Measurements from ENCODE around the gene NPBWR2.

DNA sequence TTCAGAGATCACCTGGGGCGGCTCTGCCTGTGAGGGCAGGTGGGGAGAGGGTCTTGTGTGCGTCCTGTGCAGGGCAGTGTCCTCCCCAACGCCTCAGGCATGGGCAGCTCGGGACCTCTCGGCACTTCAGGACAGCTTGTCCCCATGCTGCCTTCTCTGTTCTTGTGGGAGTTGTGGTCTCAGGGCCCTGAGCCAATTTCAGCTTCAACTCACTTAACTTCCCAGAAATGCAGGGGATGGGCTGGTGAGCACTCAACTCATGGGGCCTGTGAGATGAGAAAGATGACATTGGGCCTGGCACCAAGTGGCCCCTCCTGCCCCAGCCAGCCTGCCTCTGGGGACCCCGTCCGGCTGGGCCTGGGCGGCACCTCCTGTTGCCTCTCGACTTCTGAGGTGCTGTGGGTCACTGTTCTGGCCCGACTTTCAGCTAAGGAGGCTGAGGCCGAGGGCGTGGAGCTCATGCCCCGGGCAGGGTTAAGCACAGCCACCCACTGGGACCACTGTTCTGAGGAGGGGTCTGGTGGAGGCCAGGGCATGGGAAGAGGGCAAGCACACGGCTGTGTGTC lies 34.8 kb downstream of the NPBWR2 start:
- TF ChIP-seq CTCF (IDR thresholded peaks at IDR 0.05; ENCODE audit: insufficient read depth, low read depth, low read length) (no peak), EZH2 (IDR thresholded peaks at IDR 0.05; ENCODE audit: insufficient read depth, low read length) (no peak)

Measured in astrocyte (in vitro differentiated cells and primary cell).